HG03175 (cell line): Measurements from ENCODE around the gene CSNK1G2.

Experiments
- ATAC-seq: cut with Tn5 transposase; IDR thresholded peaks from one replicate; pipeline ENCODE4 v1.9.1; 2021; ENCODE audit warnings: mild to moderate bottlenecking, moderate library complexity; ENCODE audit not compliant: unreplicated experiment

The CSNK1G2 gene

DNA sequence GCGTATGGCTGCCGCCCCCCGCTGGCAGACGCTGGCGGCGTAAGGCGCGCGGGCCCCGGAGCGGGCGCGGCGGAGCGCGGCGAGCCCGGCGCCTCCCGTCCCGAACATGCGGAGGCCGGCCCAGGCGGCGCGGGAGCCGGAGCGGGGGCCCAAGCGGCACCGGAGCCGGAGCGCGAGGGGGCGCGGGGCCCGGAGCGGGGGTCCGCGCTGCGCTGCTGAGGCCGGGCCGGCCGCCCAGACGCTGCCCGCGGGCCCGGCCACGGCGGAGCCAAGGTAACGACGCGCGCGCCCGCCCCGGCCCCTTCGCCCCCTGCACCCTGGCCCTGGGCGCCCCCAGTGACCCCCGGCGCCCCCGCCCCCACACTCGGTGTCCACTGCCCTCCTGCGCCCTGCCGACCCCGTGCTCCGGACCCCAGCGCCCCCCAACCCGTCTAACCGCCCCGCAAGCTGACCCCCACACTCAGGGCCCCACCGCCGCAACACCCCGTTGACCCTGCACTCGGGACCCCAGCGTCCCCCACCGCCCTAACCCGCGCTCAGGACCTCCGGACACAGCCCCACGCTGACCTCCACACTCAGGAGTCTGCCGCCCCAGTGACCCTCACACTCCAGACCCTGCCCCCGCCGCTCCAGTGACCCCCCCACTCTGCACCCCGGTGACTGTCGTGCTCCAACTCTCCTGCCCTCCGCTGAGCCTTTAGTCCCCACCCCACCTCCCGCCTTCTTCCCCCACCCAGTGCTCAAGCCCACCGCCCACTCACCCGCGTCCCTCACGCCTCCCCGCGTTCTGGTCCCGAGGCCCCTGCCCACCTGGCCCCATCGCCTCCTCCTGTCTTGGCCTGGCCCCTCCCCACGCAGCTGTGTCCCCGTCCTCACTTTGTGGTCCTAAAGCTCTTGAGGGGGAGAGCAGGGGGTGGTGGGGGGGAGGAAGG is at the start of gene CSNK1G2:
CSNK1G2 (plus strand) TSS at position 27 of the 932 bp plus-strand sequence. CDS start 28,601 bp downstream, outside the sequence.
- ATAC-seq = no peak

DNA sequence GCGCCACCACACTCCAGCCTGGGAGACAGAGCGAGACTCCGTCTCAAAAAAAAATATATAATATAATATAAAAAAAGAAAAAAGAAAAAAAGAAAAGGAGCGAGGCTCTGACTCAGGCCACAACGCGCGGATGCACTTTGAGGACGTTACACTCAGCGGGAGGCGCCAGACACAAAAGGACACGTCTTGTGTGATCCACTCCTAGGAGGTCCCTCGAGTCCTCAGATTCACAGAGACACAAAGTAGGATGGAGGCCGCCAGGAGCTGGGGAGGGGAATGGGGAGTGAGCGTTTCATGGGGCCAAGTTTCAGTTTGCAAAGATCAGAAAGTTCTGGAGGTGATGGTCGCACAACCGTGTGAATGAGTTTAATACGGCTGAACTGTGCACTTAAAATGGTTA is 47.2 kb upstream of the CSNK1G2 start:
- no peak for ATAC-seq

DNA sequence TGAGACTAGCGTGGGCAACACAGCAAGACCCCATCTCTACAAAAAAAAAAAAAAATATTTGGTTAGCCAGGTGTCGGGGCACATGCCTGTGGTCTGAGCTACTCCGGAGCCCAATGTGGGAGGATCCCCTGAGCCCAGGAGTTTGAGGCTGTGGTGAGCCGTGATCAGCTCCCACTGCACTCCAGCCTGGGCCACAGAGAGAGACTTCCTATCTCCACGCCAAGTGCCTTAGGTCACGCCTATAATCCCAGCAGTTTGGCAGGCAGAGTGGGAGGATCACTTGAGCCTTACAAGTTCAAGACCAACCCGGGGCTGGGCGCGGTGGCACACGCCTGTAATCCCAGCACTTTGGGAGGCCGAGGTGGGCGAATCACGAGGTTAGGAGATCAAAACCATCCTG is 44.5 kb upstream of the CSNK1G2 start:
- no peak for ATAC-seq

DNA sequence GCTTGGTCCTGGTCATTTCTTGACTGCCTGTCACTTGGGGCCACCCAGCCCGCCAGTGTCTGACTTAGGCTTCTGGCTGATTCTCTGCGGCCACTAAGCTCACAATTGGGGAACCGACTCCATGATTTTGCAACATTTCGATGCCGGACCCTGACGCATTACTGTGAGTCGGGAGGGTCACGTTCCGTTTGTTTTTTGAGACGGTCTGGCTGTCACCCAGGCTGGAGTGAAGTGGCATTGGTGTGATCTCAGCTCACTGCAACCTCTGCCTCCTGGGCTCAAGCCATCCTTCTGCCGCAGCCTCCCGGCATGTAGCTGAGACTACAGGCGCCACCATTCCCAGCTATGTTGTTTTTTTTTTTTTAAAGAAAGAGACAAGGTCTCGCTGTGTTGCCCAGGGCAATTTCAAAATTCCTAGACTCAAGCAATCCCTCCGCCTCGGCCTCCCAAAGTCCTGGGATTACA is 39.0 kb upstream of the CSNK1G2 start:
- no peak for ATAC-seq

DNA sequence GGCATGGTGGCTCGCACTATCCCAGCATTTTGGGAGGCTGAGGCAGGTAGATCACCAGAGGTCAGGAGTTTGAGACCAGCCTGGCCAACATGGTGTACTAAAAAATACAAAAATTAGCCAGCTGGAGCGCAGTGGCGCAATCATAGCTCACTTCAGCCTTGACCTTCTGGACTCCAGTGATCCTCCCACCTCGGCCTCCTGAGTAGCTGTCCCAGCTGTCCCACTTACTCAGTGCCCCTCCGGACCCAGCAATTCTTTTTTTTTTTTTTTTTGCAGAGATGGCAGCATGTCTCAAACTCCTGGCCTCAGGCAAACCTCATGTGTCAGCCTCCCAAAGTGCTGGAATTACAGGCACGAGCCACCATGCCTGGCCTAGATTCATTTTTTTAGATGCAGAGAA is 38.0 kb upstream of the CSNK1G2 start:
- ATAC-seq = no peak

DNA sequence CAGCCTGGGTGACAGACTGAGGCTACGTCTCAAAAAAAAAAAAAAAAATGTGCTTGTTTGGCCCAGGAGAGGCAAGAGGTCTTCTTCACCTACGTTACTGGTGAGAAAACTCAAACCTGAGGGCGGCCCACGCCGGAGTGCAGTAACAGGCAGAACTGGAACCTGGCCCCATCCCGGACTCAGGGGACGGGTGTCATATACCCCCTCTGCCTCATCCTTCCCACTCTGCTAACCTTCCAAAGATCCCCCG is 36.2 kb upstream of the CSNK1G2 start:
- ATAC-seq = no peak

DNA sequence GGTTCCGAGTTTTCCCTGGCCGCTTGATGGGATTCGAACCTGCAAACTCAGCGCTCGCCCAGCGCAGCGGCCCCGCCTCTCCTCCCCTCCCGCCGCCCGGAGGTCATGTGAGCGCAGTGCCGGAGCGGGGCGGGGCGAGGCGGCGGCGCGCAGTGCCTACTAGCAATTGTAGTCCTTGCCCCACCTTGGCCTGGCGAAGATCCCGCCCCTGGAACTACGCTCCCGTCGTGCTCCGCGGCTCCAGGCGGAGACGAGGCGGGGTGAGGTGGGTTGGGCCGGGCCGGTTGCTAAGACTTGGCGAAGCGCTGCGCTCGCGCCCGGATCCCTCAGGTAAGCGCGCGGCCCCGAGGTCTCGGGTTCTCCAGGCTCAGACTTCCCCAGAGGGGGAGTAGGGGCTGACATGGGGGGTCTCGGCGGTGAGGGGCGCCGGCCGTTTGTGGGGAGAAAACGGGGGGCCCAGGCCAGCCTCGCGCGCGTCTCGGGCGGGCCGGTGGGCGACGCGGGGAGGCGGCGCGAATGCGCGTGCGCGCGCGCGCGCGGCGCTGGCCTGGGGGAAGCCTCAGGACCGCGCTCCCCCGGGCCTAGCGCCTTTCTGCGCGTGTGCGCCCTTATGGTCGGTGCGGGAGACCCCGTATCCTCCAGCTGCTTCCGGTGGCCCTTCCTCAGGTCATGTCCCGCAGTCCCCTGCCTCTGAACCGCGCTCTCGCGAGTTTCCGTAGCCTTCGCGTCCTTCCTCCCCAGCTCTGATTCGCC is 35.7 kb upstream of the CSNK1G2 start, which contains the start of the genes ADAT3 and SCAMP4:
ADAT3 (plus strand) TSS at position 290 of the 753 bp plus-strand sequence. CDS start 6,649 bp downstream, outside the sequence.
SCAMP4 (plus strand) TSS at position 290 of the 753 bp plus-strand sequence. CDS start 9,621 bp downstream, outside the sequence.
- peak; percentile 80 for ATAC-seq

DNA sequence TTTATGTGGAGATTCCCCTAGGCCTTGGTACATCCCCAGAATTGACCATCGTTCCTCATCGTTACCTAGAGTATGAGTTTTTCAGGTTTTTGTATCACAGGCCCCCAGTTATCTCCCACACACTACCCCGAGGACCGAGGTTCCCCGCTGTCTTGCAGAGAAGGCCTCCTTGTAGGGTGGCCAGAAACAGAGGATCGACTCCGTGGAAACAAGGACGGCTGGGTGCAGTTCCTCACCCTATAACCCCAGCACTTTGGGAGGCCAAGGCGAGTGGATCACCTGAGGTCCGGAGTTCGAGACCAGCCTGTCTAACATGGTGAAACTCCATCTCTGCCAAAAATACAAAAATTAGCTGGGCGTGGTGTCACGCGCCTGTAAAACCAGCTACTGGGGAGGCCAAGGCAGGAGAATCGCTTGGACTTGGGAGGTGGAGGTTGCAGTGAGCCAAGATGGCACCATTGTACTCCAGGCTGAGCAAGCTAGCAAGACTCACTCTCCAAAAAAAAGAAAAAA is 35.1 kb upstream of the CSNK1G2 start:
- no peak for ATAC-seq

DNA sequence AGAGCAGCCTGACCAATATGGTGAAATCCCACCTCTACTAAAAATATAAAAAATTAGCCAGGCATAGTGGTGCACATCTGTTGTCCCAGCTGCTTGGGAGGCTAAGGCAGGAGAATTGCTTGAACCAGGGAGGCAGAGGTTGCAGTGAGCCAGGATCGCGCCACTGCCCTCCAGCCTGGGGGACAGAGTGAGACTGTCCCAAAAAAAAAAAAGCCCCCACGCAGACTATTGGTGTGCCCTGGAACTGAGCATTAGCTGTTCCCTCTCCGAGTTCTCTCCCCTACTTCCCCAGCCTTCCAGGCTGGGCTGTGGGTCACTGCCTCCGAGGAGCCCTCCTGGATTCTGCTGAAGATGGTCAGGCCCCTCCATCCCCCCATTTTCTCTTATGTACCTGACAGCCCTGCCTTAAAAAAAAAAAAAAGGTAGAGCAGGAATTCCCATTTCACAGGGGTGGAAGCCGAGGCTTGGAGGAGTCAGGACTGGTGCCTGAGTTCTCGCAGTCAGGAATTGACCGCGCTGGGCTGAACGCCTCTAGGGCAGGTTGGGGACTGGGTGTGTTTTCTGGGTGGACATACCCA is 33.9 kb upstream of the CSNK1G2 start:
- ATAC-seq = no peak

DNA sequence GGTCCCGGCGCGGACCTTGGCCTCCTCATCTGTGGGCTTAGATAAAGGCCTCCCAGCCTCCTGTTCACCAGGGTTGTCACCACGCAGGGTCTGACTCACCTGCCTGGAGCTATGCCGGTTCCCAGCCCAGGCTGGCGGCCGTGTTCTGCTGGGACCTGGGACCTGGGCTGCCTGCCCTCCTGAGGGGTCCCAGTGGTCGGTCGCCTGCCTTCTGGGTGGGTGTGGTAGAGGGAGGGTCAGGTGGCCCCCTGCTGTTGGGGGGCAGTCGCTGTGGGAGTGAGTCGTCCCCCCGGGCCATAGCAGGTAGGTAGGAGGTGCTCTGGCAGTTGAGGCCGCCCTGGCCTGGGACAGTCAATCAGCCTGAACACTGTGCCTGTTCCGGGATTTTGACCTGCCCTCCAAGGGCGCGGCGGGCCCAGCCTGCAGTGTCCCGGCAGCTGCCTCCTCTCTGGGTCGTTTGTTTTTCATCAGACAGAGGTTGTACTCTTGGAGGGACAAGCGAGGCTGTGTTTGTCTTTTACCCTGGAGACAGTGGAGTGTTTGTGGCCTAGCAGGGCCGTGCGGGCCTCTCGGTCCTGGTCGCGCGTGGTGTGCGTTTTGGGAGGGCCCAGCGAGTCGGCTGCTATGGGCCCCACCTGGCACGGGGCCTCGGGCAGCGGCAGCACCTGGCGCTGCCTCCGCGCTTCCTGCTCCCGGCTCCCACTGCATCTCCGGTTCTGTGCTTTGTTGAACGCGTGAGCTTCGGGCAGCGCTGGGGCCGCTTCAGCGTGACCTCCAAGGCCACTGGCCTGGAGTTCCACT is 33.2 kb upstream of the CSNK1G2 start:
- no peak for ATAC-seq

DNA sequence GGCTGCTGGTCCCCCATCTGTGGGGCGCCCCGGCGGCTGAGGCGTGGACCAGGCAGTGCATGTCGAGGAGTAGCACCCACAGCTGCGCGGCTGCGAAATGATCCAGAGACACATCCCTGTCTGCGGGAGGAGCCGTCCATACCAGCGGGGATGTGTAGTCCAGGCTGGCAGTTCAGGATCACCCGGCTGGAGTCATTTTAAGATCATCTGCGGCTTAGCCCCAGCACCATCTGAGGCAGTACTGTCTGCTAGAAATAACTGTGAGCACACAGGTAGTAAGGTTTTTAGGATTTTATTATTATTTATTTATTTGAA is 32.7 kb upstream of the CSNK1G2 start:
- ATAC-seq = no peak

DNA sequence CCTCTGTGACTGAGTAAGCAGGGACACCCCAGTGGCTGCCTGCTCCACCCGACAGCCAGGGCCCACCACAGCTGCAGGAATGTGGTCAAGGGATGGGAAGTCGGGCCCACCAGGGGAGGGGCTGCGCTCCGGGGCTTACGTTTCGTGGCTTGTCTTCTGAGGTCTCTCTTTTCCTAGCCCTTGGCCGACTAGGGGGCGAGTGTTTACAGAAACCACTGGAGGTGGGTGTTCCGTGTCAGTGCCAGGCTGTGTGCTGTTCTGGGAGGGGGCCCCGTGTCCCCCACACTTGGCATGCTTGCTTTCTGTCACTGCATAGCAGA is 31.3 kb upstream of the CSNK1G2 start:
- no peak for ATAC-seq

DNA sequence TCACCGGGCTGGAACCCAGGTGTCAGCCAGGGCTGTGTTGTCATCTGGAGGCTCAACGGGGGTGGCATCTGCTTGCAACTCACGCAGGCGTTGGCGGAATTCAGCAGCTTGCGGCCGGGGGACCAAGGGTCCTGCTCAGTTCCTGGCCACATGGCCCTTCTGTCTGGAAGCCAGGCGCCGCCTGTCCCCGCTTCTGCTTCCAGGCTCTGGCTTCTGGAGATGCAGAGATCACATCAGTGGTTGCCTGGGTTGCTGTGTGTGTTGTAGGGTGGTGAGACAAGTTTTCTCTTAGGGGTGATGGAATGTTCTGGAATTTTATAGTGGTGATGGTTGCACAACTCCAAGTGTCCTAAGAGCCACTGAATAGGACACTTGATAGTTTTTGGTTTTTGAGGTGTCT is 30.8 kb upstream of the CSNK1G2 start:
- no peak for ATAC-seq

DNA sequence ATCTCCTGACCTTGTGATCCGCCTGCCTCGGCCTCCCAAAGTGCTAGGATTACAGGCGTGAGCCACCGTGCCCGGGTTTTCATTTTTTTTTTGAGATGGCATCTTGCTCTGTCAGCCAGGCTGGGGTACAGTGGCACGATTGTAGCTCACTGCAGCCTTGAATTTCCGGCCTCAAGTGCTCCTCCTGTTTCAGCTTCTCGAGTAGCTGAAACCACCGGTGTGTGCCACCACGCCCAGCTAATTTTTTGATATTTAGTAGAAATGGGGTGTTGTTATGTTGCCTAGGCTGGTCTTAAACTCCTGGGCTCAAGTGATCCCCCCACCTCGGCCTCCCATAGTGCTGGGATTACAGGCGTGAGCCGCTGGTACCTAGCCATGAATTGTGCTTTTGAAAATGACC is 29.9 kb upstream of the CSNK1G2 start:
- no peak for ATAC-seq

DNA sequence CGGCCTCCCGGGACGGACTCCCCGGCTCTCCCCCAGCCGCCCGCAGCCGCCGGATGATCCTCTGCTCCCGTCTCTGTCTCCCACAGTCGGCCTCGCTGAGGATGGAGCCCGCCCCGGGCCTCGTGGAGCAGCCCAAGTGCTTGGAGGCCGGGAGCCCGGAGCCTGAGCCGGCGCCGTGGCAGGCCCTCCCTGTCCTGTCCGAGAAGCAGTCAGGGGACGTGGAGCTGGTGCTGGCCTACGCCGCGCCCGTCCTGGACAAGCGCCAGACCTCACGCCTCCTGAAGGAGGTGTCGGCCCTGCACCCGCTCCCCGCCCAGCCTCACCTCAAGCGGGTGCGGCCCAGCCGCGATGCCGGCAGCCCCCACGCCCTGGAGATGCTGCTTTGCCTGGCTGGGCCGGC is 29.0 kb upstream of the CSNK1G2 start:
- no peak for ATAC-seq

DNA sequence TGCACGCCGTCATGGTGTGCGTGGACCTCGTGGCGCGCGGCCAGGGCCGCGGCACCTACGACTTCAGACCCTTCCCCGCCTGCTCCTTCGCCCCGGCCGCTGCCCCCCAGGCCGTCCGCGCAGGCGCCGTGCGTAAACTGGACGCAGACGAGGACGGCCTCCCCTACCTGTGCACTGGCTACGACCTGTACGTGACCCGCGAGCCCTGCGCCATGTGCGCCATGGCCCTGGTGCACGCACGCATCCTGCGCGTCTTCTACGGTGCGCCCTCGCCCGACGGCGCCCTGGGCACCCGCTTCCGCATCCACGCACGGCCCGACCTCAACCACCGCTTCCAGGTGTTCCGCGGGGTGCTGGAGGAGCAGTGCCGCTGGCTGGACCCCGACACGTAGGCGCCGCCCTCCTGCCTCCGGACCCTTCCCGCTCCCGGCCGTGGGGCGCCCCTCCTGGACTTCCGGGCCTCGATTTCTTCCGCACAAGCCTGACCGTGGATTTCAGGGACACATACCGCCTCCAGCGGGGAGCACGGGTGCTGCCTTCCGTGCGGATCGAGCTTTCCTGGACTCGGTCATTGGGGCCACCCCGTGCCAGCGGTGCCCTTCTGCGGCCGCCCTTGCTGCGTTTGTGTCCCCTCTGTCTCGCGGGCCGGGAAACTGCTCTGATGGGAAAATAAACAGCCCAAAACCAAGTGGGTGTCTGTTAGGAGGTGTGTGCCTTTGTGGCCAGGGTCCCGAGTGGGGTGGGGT is 28.0 kb upstream of the CSNK1G2 start:
- ATAC-seq = no peak

DNA sequence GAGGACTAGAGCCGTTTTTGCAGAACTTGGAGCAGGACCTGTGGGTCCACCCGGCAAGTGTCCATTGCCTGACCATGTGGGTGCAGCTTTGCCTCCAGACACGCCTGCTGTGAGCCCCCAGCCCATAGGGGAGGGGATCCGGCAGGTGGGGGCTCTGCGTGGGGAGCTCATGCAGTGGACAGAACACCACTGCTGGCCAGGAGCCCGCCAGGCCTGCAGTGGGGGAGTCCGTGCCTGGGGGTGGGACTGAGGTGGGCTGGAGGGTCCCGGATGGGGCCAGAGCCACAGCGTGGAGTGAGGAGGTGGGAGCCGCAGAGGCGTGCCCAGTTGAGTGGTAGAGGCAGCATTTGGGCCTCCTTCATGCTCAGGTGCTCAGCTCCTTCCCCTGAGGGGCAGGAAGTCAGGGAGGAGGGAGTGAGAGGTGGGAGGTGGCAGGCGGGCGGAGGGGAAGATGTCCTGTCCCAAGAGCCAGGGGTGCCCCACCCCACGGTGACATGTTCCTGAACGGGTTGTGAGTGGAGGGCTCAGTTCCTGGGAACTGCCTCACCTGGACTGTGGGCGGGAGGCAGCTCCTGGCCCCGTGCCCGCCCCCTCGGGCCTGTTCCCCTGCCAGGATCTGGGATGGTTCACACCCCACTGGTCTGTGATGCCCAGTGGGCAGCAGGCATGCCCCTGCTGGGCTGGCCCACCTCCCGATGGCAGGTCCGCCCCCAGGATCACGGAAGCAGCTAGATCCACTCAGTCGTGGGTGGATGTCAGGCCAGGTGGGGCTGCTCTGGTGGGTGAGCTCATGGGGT is 27.0 kb upstream of the CSNK1G2 start:
- no peak for ATAC-seq

DNA sequence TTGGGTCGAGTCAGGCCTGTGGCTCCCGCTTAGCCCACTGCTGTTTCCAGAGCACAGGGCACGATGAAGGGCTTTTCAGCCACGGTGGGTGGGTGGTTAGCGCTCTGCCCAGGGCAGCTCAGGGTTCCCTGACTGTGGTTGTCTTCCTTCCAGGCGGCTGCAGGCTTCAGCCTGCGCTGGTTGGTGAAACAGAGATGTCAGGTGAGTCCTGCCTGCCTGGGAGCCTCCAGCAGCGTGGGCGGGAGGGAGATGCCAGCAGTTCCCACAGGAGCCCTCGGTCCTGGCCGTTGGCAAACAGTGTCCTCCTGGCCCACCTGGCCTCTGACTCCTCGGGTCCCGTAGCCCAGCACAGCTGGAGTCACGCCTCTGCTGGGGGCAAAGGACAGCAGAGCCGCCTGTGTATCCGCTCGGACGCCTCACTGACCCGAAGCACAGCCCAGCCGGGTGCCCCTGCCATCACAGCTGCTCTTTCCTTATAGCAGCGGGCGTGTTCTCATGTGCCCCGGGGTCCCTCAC is 26.1 kb upstream of the CSNK1G2 start:
- no peak for ATAC-seq

DNA sequence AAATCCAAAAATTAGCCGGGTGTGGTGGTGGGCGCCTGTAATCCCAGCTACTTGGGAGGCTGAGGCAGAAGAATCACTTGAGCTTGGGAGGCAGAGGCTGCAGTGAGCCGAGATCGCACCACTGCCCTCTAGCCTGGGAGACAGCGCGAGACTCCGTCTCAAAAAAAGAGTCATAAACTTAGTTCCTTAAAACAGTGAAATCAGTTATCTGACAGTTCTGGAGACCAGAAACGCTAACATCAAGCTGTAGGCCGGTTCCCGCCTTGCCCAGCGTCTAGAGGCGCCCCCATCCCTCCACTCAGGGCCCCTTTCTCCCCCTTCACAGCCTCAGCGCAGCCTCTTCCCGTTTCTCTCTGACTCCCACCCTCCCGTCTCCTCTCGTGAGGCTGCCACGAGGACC is 23.8 kb upstream of the CSNK1G2 start:
- no peak for ATAC-seq
